GM23338 (cell line): ENCODE results near the gene TMEM201. TPM values are rescaled to one million over a fixed set of nuclear protein-coding genes. Genes with fewer than 3 reads are reported as not detected.

Source experiments
- ATAC-seq: fragments of 200-7000 bp; cut with Tn5 transposase; 3 replicates; pipeline ENCODE4 v1.9.1; 2020
- DNase-seq: peaks from one replicate; pipeline ENCODE4 v3.0.0-alpha.2; 2015; ENCODE audit warnings: low spot score
- H2AFZ ChIP-seq: fragments of 200-600 bp; sonication (generic); 2 replicates; pipeline ENCODE4 v1.8.0; 2016; ENCODE audit warnings: antibody characterized with exemption, mild to moderate bottlenecking, moderate library complexity
- H3F3A ChIP-seq: fragments of 200-600 bp; sonication (generic); replicated peaks from 2 replicates; pipeline ENCODE4 v1.8.0; 2017; ENCODE audit warnings: antibody characterized with exemption, mixed run types, low read depth
- H3K27ac ChIP-seq: fragments of 200-600 bp; sonication (generic); 2 replicates; pipeline ENCODE4 v1.6.1; 2016; ENCODE audit warnings: low read depth
- H3K27me3 ChIP-seq: fragments of 200-600 bp; sonication (generic); 2 replicates; pipeline ENCODE4 v1.8.0; 2016; ENCODE audit warnings: mild to moderate bottlenecking, mixed run types, moderate library complexity; ENCODE audit not compliant: insufficient read depth
- H3K36me3 ChIP-seq: fragments of 200-600 bp; sonication (generic); 2 replicates; pipeline ENCODE4 v1.8.0; 2016; ENCODE audit warnings: mild to moderate bottlenecking; ENCODE audit not compliant: insufficient read depth
- H3K4me1 ChIP-seq: fragments of 200-600 bp; sonication (generic); 2 replicates; pipeline ENCODE4 v1.8.0; 2016; ENCODE audit warnings: mild to moderate bottlenecking, moderate library complexity; ENCODE audit not compliant: insufficient read depth
- H3K4me2 ChIP-seq: fragments of 200-600 bp; sonication (generic); 2 replicates; pipeline ENCODE4 v1.7.1; 2017; ENCODE audit warnings: mixed run types
- H3K4me3 ChIP-seq: fragments of 200-600 bp; sonication (generic); 2 replicates; pipeline ENCODE4 v1.6.1; 2016; ENCODE audit warnings: mixed run types
- H3K79me2 ChIP-seq: fragments of 200-600 bp; sonication (generic); replicated peaks from 2 replicates; pipeline ENCODE4 v1.8.0; 2017; ENCODE audit warnings: mild to moderate bottlenecking; ENCODE audit not compliant: insufficient read depth
- H3K9me2 ChIP-seq: fragments of 200-600 bp; sonication (generic); 2 replicates; pipeline ENCODE4 v1.8.0; 2017; ENCODE audit not compliant: insufficient read depth
- H4K20me1 ChIP-seq: fragments of 200-600 bp; sonication (generic); replicated peaks from 2 replicates; pipeline ENCODE4 v1.8.0; 2017; ENCODE audit warnings: mild to moderate bottlenecking; ENCODE audit not compliant: insufficient read depth
- H3K27ac Mint-ChIP-seq: 2 replicates; pipeline ENCODE4 v1.8.0; 2020; ENCODE audit warnings: inconsistent platforms, mild to moderate bottlenecking, moderate library complexity, mixed read lengths
- H3K27me3 Mint-ChIP-seq: 3 replicates; pipeline ENCODE4 v1.8.0; 2022; ENCODE audit warnings: low read depth, mild to moderate bottlenecking, moderate library complexity, mixed read lengths, inconsistent platforms; ENCODE audit not compliant: insufficient read depth, poor library complexity
- H3K36me3 Mint-ChIP-seq: 3 replicates; pipeline ENCODE4 v1.8.0; 2021; ENCODE audit warnings: low read depth, mild to moderate bottlenecking, inconsistent platforms, moderate library complexity, mixed read lengths
- H3K4me1 Mint-ChIP-seq: 3 replicates; pipeline ENCODE4 v1.8.0; 2020; ENCODE audit warnings: mild to moderate bottlenecking, inconsistent platforms, mixed read lengths
- H3K4me3 Mint-ChIP-seq: 3 replicates; pipeline ENCODE4 v1.8.0; 2021; ENCODE audit warnings: moderate library complexity, mild to moderate bottlenecking, inconsistent platforms, mixed read lengths
- H3K9me3 Mint-ChIP-seq: 3 replicates; pipeline ENCODE4 v1.8.0; 2020; ENCODE audit warnings: moderate library complexity, mild to moderate bottlenecking, inconsistent platforms, mixed read lengths
- CREB1 ChIP-seq: fragments of 250-450 bp; sonication (Bioruptor Pico); IDR thresholded peaks from 2 replicates; pipeline ENCODE4 v1.5.0; 2020; ENCODE audit warnings: low read depth, mild to moderate bottlenecking, moderate library complexity
- POLR2AphosphoS5 ChIP-seq: IDR thresholded peaks from 2 replicates; pipeline ENCODE4 v1.6.1; 2016; ENCODE audit warnings: antibody characterized with exemption, low read depth
- STAT1 ChIP-seq: IDR thresholded peaks from one replicate; pipeline ENCODE4 v1.6.1; 2016; ENCODE audit warnings: antibody characterized with exemption; ENCODE audit not compliant: unreplicated experiment
- long read RNA-seq: library from polyadenylated mRNA; unstranded; transcript quantifications from one replicate; pipeline ENCODE4 v2.0.0, GENCODE V29; 2020; ENCODE audit not compliant: unreplicated experiment
- polyA plus RNA-seq: library from polyadenylated mRNA; unstranded; fragments of >200 nt; fragmentation: Nextera tagmentation; extraction: Ambion mirVana; gene quantifications from 2 replicates; pipeline ENCODE4 v1.2.1, GENCODE V29; 2016
- total RNA-seq: library from RNA; depleted of rRNA; stranded (reverse); fragments of >200 nt; shearing (Covaris generic); gene quantifications from 2 replicates; pipeline ENCODE4 v1.2.3, GENCODE V29; 2014; rRNA removed
- TF ChIP-seq, protein P1 (sequence below), 2 experiments: fragments of 200-600 bp in 1 of 2; sonication (generic) in 1 of 2; conservative IDR thresholded peaks; 2 replicates each; pipeline versions ENCODE4 v1.5.1 to v1.6.1; 2016 to 2017; ENCODE audit warnings: antibody characterized with exemption in 2 of 2, low read depth in 2 of 2, mild to moderate bottlenecking in 2 of 2, moderate library complexity in 1 of 2
- TF ChIP-seq, protein P2 (sequence below): IDR thresholded peaks from 2 replicates; pipeline ENCODE4 v1.6.1; 2016; ENCODE audit warnings: antibody characterized with exemption

TMEM201 gene
- total RNA-seq (24.5 and 27.2 TPM in 2 replicates), polyA plus RNA-seq (11.6 and 11.8 TPM in 2 replicates)
- long read RNA-seq, partial matches to known transcripts = 1 of 3 reads
- long read RNA-seq, other reads (novel, unspliced or antisense) = 2 of 3 reads

- Histone ChIP-seq H3K4me1 (peaks cover 31% of the 10 kb centered on the region; the same call in 1 of the 2 replicates), H3K27me3 (no peaks in the 10 kb centered on the region), H3K4me3 (peak within 1 kb of the TSS; percentile 83), H3K4me2 (peak within 1 kb of the TSS; percentile 98), H3F3A (0 out of 2 replicates have a peak, but pooled peaks cover 2% of the 10 kb centered on the region), H3K27ac (no peak within 1 kb of the TSS), H4K20me1 (peaks cover 19% of the 10 kb centered on the region), H3K9me2 (no peaks in the 10 kb centered on the region), H3K36me3 (no peaks in the 10 kb centered on the region), H2AFZ (peak within 1 kb of the TSS; percentile 76; the same call in 1 of the 2 replicates), H3K79me2 (peaks cover 45% of the 10 kb centered on the region)
- H3K36me3 Mint-ChIP-seq = no peaks in the 10 kb centered on the region; the same call in 2 of the 3 replicates
- TF ChIP-seq CREB1 (peak; percentile 45; the same call in 1 of the 2 replicates), POLR2AphosphoS5 (no peak; the same call in 1 of the 2 replicates)
- TF ChIP-seq, protein P1, sequence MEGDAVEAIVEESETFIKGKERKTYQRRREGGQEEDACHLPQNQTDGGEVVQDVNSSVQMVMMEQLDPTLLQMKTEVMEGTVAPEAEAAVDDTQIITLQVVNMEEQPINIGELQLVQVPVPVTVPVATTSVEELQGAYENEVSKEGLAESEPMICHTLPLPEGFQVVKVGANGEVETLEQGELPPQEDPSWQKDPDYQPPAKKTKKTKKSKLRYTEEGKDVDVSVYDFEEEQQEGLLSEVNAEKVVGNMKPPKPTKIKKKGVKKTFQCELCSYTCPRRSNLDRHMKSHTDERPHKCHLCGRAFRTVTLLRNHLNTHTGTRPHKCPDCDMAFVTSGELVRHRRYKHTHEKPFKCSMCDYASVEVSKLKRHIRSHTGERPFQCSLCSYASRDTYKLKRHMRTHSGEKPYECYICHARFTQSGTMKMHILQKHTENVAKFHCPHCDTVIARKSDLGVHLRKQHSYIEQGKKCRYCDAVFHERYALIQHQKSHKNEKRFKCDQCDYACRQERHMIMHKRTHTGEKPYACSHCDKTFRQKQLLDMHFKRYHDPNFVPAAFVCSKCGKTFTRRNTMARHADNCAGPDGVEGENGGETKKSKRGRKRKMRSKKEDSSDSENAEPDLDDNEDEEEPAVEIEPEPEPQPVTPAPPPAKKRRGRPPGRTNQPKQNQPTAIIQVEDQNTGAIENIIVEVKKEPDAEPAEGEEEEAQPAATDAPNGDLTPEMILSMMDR (conservative IDR thresholded peaks at IDR 0.05; ENCODE audit: low read depth in 2 of 2) = peak; percentile 48 to 72
- peaks cover 2% of the 10 kb centered on the region for H3K27me3 Mint-ChIP-seq
- H3K4me1 Mint-ChIP-seq = peaks cover 37% of the 10 kb centered on the region
- peak within 1 kb of the TSS; percentile 85 for H3K4me3 Mint-ChIP-seq
- ATAC-seq (peak; percentile 62), DNase-seq (peak; percentile 93)
- H3K27ac Mint-ChIP-seq = 0 out of 2 replicates have a peak within 1 kb of the TSS, but pooled peaks have one; percentile 70
- H3K9me3 Mint-ChIP-seq = peaks cover 3% of the 10 kb centered on the region; the same call in 2 of the 3 replicates
Measured at GRCh38 chr1:9588551-9589143, at the start of gene TMEM201. TSS of gene TMEM201 (plus strand) at chr1:9588911. CDS start at chr1:9588931, 20 bp downstream.

- H3K4me1 Mint-ChIP-seq = peaks cover 24% of the 10 kb centered on the region
- H4K20me1 ChIP-seq = peaks cover 21% of the 10 kb centered on the region
- DNase-seq (peak; percentile 97), ATAC-seq (peak; percentile 94)
- H3K4me3 Mint-ChIP-seq = peak within 1 kb of the TSS; percentile 95
- H3K4me1 ChIP-seq = peaks cover 18% of the 10 kb centered on the region
- peak within 1 kb of the TSS; percentile 99 for H2AFZ ChIP-seq
- peak within 1 kb of the TSS; percentile 90 for H3K27ac Mint-ChIP-seq
- TF ChIP-seq STAT1 = no peak
- peak; percentile 75 for TF ChIP-seq POLR2AphosphoS5
- TF ChIP-seq, protein P2, sequence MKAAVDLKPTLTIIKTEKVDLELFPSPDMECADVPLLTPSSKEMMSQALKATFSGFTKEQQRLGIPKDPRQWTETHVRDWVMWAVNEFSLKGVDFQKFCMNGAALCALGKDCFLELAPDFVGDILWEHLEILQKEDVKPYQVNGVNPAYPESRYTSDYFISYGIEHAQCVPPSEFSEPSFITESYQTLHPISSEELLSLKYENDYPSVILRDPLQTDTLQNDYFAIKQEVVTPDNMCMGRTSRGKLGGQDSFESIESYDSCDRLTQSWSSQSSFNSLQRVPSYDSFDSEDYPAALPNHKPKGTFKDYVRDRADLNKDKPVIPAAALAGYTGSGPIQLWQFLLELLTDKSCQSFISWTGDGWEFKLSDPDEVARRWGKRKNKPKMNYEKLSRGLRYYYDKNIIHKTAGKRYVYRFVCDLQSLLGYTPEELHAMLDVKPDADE = no peak
- TF ChIP-seq CREB1 = peak; percentile 99
- H3K4me3 ChIP-seq = peak within 1 kb of the TSS; percentile 96
- H3K27ac ChIP-seq = no peak within 1 kb of the TSS
- no peaks in the 10 kb centered on the region; the same call in 1 of the 2 replicates for H3K36me3 ChIP-seq
- H3K9me2 ChIP-seq = no peaks in the 10 kb centered on the region
- peaks cover 17% of the 10 kb centered on the region for H3K27me3 Mint-ChIP-seq
- peak within 1 kb of the TSS; percentile 96 for H3K4me2 ChIP-seq
- no peaks in the 10 kb centered on the region for H3K27me3 ChIP-seq
- H3K36me3 Mint-ChIP-seq = peaks cover 22% of the 10 kb centered on the region
- no peaks in the 10 kb centered on the region; the same call in 2 of the 3 replicates for H3K9me3 Mint-ChIP-seq
- H3K79me2 ChIP-seq = peaks cover 45% of the 10 kb centered on the region
- H3F3A ChIP-seq = no peaks in the 10 kb centered on the region
Measured at GRCh38 chr1:9539165-9539828, 49.4 kb upstream of the TMEM201 start, which contains the start of gene SLC25A33. TSS of gene SLC25A33 (plus strand) at chr1:9539465. CDS start at chr1:9539692, 227 bp downstream.
